A673 (cell line): ENCODE data around the gene KCNH3.

Source experiments
- EZH2 ChIP-seq: fragments of 200-600 bp; sonication (generic); IDR thresholded peaks from 2 replicates; pipeline ENCODE4 v1.6.1; 2017; ENCODE audit warnings: borderline replicate concordance, low read depth, mild to moderate bottlenecking, mixed read lengths, antibody characterized with exemption, low read length; ENCODE audit not compliant: poor library complexity, severe bottlenecking
- TF ChIP-seq, protein P1 (sequence below): fragments of 300-800, 200-600 bp; sonication (generic); conservative IDR thresholded peaks from 2 replicates; pipeline ENCODE4 v1.5.1; 2017; ENCODE audit warnings: low read depth, mild to moderate bottlenecking, antibody characterized with exemption, low read length, moderate library complexity, mixed read lengths

DNA sequence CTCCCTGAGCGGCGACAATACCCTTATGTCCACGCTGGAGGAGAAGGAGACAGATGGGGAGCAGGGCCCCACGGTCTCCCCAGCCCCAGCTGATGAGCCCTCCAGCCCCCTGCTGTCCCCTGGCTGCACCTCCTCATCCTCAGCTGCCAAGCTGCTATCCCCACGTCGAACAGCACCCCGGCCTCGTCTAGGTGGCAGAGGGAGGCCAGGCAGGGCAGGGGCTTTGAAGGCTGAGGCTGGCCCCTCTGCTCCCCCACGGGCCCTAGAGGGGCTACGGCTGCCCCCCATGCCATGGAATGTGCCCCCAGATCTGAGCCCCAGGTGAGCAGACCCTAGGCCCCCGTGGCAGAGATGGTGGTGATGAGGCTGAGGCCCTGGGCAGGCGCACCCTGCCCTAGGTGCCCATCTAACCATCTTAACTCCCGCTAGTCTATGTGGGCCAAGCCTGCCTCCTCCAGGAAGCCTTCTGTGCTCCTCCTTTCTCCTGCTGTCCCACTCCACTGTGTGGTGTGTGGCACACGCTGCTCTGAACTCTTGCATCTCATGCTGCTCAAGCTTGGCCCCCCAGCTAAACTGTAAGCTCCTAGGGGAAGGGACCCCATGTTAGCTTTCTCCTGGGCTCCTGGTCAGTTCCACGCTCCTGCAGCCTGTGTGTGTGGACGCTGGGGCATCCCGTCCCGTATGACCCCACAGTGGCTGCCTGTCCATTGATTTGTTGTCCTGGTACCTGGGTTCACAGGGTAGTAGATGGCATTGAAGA lies 17.0 kb downstream of the KCNH3 start:
- TF ChIP-seq, protein P1, sequence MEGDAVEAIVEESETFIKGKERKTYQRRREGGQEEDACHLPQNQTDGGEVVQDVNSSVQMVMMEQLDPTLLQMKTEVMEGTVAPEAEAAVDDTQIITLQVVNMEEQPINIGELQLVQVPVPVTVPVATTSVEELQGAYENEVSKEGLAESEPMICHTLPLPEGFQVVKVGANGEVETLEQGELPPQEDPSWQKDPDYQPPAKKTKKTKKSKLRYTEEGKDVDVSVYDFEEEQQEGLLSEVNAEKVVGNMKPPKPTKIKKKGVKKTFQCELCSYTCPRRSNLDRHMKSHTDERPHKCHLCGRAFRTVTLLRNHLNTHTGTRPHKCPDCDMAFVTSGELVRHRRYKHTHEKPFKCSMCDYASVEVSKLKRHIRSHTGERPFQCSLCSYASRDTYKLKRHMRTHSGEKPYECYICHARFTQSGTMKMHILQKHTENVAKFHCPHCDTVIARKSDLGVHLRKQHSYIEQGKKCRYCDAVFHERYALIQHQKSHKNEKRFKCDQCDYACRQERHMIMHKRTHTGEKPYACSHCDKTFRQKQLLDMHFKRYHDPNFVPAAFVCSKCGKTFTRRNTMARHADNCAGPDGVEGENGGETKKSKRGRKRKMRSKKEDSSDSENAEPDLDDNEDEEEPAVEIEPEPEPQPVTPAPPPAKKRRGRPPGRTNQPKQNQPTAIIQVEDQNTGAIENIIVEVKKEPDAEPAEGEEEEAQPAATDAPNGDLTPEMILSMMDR: no peak
- no peak for TF ChIP-seq EZH2
